Stimulated activated CD4-positive, alpha-beta T cell treated with anti-CD3 and anti-CD28 coated beads, Interleukin-12 subunit alpha, Interleukin-12 subunit beta, amount 100 ng/mL, for 4 hours (primary cell): ENCODE measurements around the gene SLC17A9.

Experiments used
- DNase-seq: peaks from one replicate; pipeline ENCODE4 v3.0.0-alpha.2; 2020

Gene SLC17A9

DNA sequence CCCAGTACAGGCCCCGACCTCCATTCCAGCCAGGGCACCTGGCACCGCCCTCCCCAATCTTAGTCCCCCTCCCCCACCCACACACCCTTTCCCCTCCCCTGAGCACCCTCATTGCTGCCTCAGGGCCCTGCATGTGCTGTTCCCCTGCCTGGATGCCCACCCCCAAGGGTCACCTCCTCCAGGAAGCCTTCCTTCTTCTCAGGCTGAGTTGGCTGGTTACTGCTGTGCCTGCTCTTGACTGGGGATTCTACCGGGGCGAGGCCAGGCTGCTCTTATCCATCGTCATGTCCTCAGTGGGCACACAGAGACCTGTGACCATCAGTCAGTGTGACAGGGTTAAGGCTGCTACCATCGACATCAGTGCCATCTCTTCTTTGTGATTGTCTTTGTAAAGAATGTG, 30.7 kb downstream of the SLC17A9 start:
- DNase-seq, result no peak

DNA sequence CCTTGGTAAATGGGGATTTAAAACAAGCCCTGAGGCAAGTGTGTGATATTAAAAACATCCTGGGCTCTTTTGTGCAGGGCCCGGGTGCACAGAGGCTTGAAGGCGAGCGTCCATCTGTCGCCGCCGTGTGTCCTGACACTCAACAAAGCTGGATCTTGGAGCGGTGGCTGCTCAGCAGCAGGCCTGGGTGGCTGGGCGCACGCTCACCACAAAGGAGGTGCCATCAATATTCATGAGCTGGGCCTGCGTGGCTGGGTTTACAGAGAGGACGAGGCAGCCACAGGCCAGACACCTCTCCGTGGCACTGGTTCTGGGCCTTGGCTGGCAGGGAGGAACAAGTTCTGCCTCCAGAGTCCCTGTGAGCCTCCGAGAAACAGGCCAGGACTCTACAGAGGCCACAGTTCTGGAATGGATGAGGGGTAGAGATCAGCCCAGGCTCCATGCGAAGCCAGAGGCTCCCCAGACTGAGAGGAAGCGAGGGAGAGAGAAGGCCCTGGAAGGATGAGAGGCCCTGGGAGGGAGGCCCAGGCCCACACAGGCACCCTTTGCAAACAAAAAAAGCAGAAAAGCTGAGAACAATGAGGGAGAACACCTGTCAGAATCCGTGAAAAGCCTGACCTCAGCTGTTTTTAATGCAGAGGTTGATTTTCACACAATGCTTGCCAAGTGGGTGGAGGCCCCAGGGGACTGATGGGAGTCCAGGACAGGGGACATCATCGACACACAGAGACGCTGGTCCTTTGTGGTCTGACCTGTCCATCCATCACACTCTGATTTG, 32.3 kb downstream of the SLC17A9 start:
- DNase-seq, result no peak

GRCh38 chr20:62985444-62985778, 32.9 kb downstream of the SLC17A9 start:
- DNase-seq, result no peak

DNA sequence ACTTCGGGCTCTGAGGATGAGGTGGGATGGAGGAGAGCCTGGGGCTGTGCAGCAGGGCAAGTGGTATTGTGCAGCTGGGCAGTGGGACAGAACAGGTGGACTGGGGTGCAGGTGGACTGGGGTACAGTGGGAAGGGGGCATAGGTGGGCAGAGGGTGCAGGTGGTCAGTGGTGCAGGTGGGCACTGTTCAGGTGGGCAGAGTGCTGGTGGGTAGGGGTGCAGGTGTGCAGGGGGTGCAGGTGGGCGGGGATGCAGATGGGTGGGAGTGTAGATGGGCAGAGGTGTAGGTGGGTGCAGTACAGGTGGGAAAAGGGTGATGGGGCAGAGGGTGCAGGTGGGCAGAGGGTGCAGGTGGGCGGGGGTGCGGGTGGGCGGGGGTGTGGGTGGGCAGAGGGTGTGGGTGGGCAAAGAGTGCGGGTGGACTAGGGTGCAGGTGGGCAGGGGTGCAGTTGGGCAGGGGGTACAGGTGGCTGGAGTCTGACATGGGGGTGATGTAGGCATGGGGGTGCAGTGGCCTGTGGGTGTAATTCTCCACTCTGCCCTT, 33.8 kb downstream of the SLC17A9 start:
- DNase-seq, result no peak

- no peak for DNase-seq
Measured at GRCh38 chr20:62987114-62987513, 34.6 kb downstream of the SLC17A9 start.

DNA sequence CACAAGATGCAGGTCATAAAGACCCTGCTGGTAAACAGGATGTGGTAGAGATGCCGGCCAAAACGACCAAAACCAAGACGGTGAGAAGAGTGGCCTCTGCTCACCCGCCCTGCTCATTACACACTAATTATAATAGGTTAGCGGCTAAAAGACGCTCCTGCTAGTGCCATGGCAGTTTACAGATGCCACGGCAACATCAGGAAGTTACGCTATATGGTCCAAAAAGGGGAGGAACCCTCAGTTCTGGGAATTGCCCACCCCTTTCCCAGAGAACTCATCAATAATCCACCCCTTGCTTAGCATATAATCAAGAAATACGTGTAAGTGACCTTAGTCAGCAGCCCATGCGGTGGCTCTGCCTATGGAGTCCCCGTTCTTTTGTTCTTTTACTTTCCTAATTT, 36.7 kb downstream of the SLC17A9 start:
- no peak for DNase-seq

DNA sequence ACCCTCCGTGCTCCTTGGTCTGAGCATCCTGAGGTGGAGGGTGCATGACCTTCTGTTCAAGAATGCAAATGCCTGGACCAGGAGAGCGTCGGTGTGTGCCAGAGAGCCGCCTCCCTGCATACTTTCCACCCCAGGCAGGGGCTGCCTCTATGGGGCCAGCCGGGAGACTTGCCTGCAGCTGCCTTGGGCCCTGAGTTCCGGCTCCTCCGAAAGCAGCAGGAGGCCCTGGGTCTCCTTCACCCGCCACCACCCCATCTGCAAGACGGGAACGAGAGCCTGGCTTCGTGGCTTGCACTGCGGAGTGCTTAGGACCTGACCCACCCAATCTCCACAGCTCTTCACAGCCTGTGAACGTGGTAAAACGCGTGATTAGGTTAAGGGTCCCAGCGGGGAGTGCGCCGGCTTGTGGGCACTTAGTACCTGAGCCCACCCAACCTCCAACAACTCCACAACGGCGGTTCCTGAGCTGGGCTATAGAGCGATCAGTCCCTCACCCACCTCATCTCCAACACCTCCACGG, 37.9 kb downstream of the SLC17A9 start:
- no peak for DNase-seq

- no peak for DNase-seq
Measured at GRCh38 chr20:62991196-62991807, 38.8 kb downstream of the SLC17A9 start.

GRCh38 chr20:62991863-62992262, 39.4 kb downstream of the SLC17A9 start:
- no peak for DNase-seq

DNA sequence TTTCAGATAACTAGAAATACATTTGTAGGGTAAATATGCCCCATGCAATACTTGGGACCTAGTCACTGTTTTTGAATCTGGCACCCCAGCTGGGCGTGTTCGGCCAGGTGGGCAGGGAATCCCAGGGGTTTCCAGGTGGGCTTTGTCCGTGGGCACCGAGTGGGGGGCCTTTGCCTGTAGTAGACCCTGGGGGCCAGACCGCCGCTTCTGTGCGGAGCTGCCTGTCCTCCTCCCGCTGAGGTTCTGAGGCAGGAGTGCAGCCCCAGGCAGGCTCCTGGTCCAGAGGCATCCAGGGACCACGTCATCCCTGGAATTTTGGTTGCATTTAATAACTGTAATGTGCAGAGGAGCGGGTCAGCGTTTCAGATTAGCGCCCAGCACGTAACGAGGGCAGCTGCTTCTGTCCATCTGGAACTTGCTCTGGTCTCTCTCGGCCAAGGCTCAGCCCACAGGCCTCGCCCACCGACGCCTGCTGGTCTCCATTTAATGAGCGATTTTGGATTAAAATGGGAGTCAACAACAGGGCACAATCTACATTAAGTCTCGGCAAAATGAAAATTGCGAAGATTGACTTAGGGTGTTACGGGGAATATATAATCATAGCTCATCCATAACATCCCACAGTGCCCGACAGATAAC, 41.5 kb downstream of the SLC17A9 start:
- no peak for DNase-seq

DNA sequence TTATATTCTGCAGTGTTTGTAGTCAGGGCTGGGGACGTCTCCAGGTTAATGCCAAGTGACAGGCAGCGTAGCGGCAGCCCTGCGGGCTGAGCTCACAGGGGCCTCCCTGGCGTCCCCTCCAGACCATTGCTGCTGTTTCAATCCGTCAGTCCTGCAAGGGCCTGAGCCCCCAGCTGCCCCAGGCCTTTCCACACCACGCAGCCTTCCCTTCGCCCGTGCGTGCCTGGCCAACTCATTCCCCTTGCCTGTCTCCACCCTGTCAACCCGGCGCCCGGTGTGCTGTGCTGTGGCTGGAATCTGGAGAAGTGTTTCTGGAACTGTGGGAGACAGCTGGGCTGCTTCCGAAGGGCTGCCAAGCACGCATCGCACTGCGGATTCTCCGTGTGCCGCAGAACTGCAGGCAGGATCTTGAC, 42.4 kb downstream of the SLC17A9 start:
- DNase-seq, result no peak

DNA sequence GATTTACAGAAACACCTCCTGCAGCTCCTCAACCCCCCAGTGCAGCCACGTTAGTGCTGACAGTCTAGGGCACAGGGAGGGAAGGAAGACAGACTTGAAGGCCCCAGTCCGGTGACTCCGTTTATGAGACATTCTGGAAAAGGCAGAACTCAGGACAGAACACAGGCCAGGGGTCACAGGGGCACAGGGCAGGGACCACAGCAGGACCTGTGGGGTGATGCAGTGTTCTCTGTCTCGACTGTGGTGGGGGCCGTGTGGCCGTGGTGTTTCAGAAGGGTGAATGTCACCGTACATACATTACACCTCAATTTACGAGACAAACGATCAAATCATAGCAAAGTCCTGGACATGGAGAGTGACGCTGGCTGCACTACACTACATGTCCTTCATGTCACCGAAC, 43.0 kb downstream of the SLC17A9 start:
- DNase-seq, result no peak

GRCh38 chr20:62995898-62996595, 43.5 kb downstream of the SLC17A9 start:
- no peak for DNase-seq

- DNase-seq, result no peak
Measured at GRCh38 chr20:62996596-62996982, 44.1 kb downstream of the SLC17A9 start.

GRCh38 chr20:62997417-62998035, 45.0 kb downstream of the SLC17A9 start:
- DNase-seq, result no peak

- DNase-seq, result no peak
Measured at GRCh38 chr20:62998449-62998848, 45.9 kb downstream of the SLC17A9 start.

GRCh38 chr20:62999580-62999979, 47.1 kb downstream of the SLC17A9 start:
- DNase-seq, result no peak

GRCh38 chr20:63000036-63000435, 47.5 kb downstream of the SLC17A9 start:
- DNase-seq, result no peak

DNA sequence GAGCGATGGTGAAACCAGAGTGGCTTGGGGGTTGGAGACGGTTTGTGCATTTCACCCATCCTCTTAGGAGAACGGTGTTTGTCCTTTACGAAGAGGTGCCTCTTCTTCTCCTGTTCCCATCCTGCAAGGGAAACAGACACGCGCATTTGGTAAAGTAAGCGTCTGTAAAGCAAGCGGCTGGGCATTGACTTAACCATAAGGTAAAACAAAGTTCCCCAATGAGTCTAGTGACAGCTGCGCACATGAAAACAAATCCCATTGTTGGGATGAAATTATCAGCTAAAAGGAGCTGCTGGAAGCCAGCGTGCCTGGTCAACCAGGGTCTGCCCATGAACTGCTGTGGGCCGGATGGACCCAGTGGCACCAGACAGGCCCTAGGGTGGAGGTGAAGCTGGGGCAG, 48.4 kb downstream of the SLC17A9 start:
- DNase-seq, result no peak

- DNase-seq, result no peak
Measured at GRCh38 chr20:63002511-63002910, 50.0 kb downstream of the SLC17A9 start.

- no peak for DNase-seq
Measured at GRCh38 chr20:63003546-63003945, 51.0 kb downstream of the SLC17A9 start.

DNA sequence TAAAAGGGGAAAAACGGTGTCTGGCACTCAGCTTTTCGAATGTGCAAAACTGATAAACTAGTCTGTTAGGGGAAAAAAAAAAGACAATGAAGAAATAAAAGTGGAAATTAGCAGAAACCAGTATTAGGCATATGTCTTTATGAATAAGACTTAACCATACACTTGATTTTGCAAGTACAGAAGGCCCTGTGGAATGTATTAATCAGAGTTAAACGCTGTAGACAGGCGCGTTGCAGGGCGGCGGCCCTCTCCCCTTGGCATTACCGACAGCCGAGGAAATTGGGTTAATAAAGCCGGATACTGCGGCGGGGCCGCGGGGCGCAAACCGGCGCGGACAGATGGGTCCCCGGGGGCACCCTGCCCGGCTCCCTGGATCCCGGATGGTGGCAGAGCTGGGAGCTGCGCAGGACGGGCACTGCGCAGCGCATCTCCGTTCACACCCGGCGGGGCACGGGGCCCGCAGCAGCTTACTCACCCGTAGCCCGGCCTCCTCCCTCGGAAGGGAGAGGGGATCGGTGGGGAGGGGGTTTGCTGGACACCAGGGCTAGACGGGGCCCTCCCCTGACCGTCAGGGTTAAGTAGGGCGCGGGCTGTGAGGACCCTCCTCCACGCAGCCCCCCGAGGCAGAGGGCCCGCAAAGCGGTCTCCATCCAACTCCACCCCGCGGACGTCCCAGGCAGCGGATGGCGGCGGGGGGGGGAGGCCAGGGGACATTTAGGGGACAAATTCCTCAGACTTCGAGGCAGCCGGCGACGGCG, 52.3 kb downstream of the SLC17A9 start:
- DNase-seq, result no peak
